ENCODE measurements around the gene CAMK1G. TPM values are rescaled to one million over a fixed set of nuclear protein-coding genes. Genes with fewer than 3 reads are reported as not detected.

The CAMK1G gene
- total RNA-seq, 1 experiment from 2014 or later, result not detected

DNA sequence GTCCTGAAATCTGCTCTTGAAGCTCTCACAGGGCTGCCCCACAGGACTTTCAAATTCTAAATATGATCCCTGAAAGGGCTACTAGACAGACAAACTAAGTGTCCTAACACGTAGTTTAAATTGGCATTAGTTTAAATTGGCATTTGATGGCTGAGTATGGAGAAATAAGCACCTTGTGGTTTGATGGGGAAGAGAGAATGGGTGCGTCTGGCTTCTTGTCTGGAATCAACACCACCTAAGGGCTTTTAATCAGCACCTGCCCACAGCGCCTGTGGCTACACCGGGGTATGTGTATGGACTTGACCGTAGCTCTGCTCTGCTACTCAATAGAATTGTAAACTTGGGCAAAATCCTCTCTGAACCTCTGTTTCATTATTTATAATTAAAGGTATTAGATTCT is 74.4 kb downstream of the CAMK1G start:
- no peaks in the 10 kb centered on the region for H3K36me3 ChIP-seq (ENCODE audit: low read depth)
- H3K4me1 ChIP-seq (replicated peaks; ENCODE audit: insufficient read depth), result peaks cover 67% of the 10 kb centered on the region
- H2AFZ ChIP-seq, result no peak overlapping the region
- intact Hi-C loops (cut with micrococcal nuclease; ENCODE audit: unreplicated experiment), result loop anchor here (10.0 kb wide), 3 partner anchors 233 to 293 kb away; no protein-coding TSS in a partner anchor
- CTCF ChIA-PET, result no interaction called here
- no peaks in the 10 kb centered on the region for H3K27me3 ChIP-seq (ENCODE audit: insufficient read depth, low read depth)
- no peaks in the 10 kb centered on the region for H3K79me2 ChIP-seq (ENCODE audit: low read depth)
- no peak overlapping the region for H3K4me2 ChIP-seq
- TF ChIP-seq EZH2 (IDR thresholded peaks at IDR 0.05; ENCODE audit: low read depth), result no peak
- TF ChIP-seq, protein P1, sequence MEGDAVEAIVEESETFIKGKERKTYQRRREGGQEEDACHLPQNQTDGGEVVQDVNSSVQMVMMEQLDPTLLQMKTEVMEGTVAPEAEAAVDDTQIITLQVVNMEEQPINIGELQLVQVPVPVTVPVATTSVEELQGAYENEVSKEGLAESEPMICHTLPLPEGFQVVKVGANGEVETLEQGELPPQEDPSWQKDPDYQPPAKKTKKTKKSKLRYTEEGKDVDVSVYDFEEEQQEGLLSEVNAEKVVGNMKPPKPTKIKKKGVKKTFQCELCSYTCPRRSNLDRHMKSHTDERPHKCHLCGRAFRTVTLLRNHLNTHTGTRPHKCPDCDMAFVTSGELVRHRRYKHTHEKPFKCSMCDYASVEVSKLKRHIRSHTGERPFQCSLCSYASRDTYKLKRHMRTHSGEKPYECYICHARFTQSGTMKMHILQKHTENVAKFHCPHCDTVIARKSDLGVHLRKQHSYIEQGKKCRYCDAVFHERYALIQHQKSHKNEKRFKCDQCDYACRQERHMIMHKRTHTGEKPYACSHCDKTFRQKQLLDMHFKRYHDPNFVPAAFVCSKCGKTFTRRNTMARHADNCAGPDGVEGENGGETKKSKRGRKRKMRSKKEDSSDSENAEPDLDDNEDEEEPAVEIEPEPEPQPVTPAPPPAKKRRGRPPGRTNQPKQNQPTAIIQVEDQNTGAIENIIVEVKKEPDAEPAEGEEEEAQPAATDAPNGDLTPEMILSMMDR (conservative IDR thresholded peaks at IDR 0.05), result no peak
- H4K20me1 ChIP-seq (ENCODE audit: insufficient read depth), result no peaks in the 10 kb centered on the region
- H3K9me2 ChIP-seq (ENCODE audit: insufficient read depth), result no peaks in the 10 kb centered on the region
- H3K4me3 ChIP-seq, result no peak overlapping the region
- POLR2A ChIA-PET (ENCODE audit: unreplicated experiment), result no interaction called here
- no peak for DNase-seq
- peaks cover 25% of the 10 kb centered on the region for H3F3A ChIP-seq (ENCODE audit: insufficient read depth, low read depth)
- H3K27ac ChIP-seq, result peak overlapping the region; percentile 41; the same call in 1 of the 2 replicates
- H3K9me3 ChIP-seq (ENCODE audit: insufficient read depth, low read depth), result no peaks in the 10 kb centered on the region
- no TSS peak for BruUV-seq (replicated peaks)

DNA sequence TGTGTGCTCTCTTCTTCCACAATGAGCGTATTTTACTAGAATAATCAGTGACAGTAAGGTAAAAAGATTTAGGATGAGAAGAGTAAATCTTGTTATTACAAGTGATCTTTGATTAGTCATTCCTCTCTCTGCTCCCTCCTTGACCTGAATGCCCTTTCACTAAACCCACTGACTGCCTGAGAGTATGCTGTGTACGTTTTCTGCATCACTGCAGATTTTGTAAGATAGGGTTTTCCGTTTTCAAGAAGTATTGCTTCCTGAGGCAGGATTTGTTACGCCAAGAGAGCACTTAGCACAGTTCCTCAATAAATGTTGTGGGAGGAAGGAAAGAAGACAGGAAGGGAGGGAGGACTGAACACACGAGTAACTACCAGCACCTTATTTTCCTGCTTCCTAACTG is 76.4 kb downstream of the CAMK1G start:
- Histone ChIP-seq H3F3A (ENCODE audit: insufficient read depth, low read depth) (peaks cover 20% of the 10 kb centered on the region), H3K4me3 (no peak overlapping the region), H4K20me1 (ENCODE audit: insufficient read depth) (no peaks in the 10 kb centered on the region), H3K4me2 (peak overlapping the region; percentile 35), H3K4me1 (replicated peaks; ENCODE audit: insufficient read depth) (peaks cover 49% of the 10 kb centered on the region), H3K36me3 (ENCODE audit: low read depth) (no peaks in the 10 kb centered on the region), H3K79me2 (ENCODE audit: low read depth) (no peaks in the 10 kb centered on the region), H3K27ac (peak overlapping the region; percentile 47), H2AFZ (peak overlapping the region; percentile 12; the same call in 1 of the 2 replicates), H3K27me3 (ENCODE audit: insufficient read depth, low read depth) (no peaks in the 10 kb centered on the region), H3K9me3 (ENCODE audit: insufficient read depth, low read depth) (no peaks in the 10 kb centered on the region), H3K9me2 (ENCODE audit: insufficient read depth) (no peaks in the 10 kb centered on the region)
- no peak for TF ChIP-seq EZH2 (IDR thresholded peaks at IDR 0.05; ENCODE audit: low read depth)
- TF ChIP-seq, protein P1 (conservative IDR thresholded peaks at IDR 0.05), result no peak
- DNase-seq, result no peak
- intact Hi-C loops (cut with micrococcal nuclease; ENCODE audit: unreplicated experiment), result loop anchor here (10.0 kb wide), 3 partner anchors 235 to 295 kb away; no protein-coding TSS in a partner anchor
- POLR2A ChIA-PET (ENCODE audit: unreplicated experiment), result no interaction called here
- CTCF ChIA-PET, result no interaction called here
- no TSS peak for BruUV-seq (replicated peaks)

DNA sequence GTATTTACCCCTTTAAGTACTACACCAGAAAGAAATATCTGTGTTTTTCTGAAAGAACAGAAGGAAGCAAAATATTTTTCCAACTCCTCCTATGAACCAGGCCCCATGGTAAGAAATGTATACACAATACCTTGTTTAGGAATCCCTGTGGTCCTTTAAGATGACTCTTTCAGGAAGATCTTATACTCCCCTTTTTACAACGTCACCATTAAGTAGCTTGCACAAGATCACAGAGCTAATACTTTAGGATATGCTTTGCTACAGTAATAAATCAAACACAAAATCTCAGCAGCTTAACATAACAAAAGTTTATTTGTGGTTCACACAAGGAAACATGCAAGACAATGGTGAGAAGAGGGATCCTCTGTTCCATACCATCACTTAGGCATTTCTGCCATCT is 77.6 kb downstream of the CAMK1G start:
- intact Hi-C loops (cut with micrococcal nuclease; ENCODE audit: unreplicated experiment), result no loop called here
- no peaks in the 10 kb centered on the region for H3K36me3 ChIP-seq (ENCODE audit: low read depth)
- peaks cover 37% of the 10 kb centered on the region for H3K4me1 ChIP-seq (replicated peaks; ENCODE audit: insufficient read depth)
- no peaks in the 10 kb centered on the region for H4K20me1 ChIP-seq (ENCODE audit: insufficient read depth)
- H3K9me2 ChIP-seq (ENCODE audit: insufficient read depth), result no peaks in the 10 kb centered on the region; the same call in 1 of the 2 replicates
- DNase-seq, result no peak
- no peaks in the 10 kb centered on the region for H3K9me3 ChIP-seq (ENCODE audit: insufficient read depth, low read depth)
- H3K4me3 ChIP-seq, result no peak overlapping the region
- no peak overlapping the region for H3K4me2 ChIP-seq
- POLR2A ChIA-PET (ENCODE audit: unreplicated experiment), result interaction anchor here (0.6 kb wide), 1 partner anchor 144 kb away, joined by 5 read pairs; no protein-coding TSS in a partner anchor
- H3K27ac ChIP-seq, result no peak overlapping the region
- TF ChIP-seq EZH2 (IDR thresholded peaks at IDR 0.05; ENCODE audit: low read depth), result no peak
- TF ChIP-seq, protein P1 (conservative IDR thresholded peaks at IDR 0.05), result no peak
- no peaks in the 10 kb centered on the region for H3K79me2 ChIP-seq (ENCODE audit: low read depth)
- peaks cover 8% of the 10 kb centered on the region for H3F3A ChIP-seq (ENCODE audit: insufficient read depth, low read depth)
- no peaks in the 10 kb centered on the region for H3K27me3 ChIP-seq (ENCODE audit: insufficient read depth, low read depth)
- no peak overlapping the region for H2AFZ ChIP-seq
- no TSS peak for BruUV-seq (replicated peaks)
- CTCF ChIA-PET, result no interaction called here

Data from PC-9 (cell line).